GM10248 (cell line): Measurements from ENCODE around the gene DYRK4.

Experiments used
- CTCF ChIA-PET: fragments of 300-600 bp; sonication (Branson Sonifier 250); formaldehyde crosslinking; extraction: SDS; loops from one replicate; lab custom pipeline; 2021; ENCODE audit warnings: antibody characterized with exemption; lab: Yijun Ruan, JAX
- POLR2A ChIA-PET: fragments of 350-650 bp; sonication (Branson Sonifier 250); formaldehyde crosslinking; extraction: SDS; loops from one replicate; lab custom pipeline; 2020; ENCODE audit warnings: antibody characterized with exemption; lab: Yijun Ruan, JAX
- DNase-seq: peaks from one replicate; pipeline ENCODE4 v3.0.0; 2012; ENCODE audit errors: extremely low spot score
- TF ChIP-seq, protein P1 (sequence below): IDR thresholded peaks from 2 replicates; pipeline ENCODE4 v1.5.1; 2012; ENCODE audit warnings: mild to moderate bottlenecking, low read depth; ENCODE audit errors: extremely low read depth, missing control alignments, control extremely low read depth

DYRK4 gene

DNA sequence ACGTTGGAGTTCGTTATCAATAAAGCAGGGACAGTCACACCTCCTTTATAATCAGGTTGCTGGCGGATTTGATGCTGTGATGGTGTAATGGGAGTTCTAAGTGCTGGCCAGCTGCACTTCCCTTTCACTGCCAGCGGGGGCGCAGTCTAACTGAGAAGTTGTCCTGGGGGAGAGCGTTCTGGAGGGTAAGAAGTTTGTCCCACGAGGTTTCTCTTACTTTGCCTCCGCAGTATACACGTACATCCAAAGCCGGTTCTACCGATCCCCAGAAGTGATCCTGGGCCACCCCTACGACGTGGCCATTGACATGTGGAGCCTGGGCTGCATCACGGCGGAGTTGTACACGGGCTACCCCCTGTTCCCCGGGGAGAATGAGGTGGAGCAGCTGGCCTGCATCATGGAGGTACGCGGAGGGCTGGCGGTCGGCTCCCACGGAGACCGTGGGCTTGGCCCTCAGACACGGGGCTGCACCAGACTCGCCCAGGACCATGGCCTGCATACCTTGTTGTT lies 42.7 kb downstream of the DYRK4 start:
- ChIA-PET POLR2A (no interaction called here), CTCF (interaction anchor here (0.6 to 5.4 kb wide), 26 partner anchors 13 to 670 kb away, joined by 3 to 96 read pairs (median 4); partner anchors contain the start of genes AKAP3 and NDUFA9)
- DNase-seq: peak; percentile 86
- TF ChIP-seq, protein P1, sequence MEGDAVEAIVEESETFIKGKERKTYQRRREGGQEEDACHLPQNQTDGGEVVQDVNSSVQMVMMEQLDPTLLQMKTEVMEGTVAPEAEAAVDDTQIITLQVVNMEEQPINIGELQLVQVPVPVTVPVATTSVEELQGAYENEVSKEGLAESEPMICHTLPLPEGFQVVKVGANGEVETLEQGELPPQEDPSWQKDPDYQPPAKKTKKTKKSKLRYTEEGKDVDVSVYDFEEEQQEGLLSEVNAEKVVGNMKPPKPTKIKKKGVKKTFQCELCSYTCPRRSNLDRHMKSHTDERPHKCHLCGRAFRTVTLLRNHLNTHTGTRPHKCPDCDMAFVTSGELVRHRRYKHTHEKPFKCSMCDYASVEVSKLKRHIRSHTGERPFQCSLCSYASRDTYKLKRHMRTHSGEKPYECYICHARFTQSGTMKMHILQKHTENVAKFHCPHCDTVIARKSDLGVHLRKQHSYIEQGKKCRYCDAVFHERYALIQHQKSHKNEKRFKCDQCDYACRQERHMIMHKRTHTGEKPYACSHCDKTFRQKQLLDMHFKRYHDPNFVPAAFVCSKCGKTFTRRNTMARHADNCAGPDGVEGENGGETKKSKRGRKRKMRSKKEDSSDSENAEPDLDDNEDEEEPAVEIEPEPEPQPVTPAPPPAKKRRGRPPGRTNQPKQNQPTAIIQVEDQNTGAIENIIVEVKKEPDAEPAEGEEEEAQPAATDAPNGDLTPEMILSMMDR: peak; percentile 97

DNA sequence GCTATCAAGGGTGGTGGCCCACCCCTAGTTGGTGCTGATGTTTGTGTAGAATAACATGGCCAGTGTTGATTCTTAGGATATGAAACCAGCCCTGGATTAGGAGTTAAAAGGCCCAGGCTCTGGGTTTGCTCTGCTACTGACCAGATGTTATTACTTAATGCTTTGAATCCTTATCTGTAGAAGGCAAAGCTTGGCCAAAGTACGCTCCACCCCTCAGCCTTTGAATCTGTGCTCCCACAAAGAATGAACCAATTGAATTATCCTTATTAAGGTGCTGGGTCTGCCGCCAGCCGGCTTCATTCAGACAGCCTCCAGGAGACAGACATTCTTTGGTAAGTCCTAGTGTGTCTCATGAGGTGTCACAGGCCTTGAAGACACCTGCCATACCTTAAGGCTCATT lies 45.0 kb downstream of the DYRK4 start:
- ChIA-PET POLR2A (no interaction called here), CTCF (no interaction called here)
- DNase-seq: no peak
- TF ChIP-seq, protein P1: no peak

DNA sequence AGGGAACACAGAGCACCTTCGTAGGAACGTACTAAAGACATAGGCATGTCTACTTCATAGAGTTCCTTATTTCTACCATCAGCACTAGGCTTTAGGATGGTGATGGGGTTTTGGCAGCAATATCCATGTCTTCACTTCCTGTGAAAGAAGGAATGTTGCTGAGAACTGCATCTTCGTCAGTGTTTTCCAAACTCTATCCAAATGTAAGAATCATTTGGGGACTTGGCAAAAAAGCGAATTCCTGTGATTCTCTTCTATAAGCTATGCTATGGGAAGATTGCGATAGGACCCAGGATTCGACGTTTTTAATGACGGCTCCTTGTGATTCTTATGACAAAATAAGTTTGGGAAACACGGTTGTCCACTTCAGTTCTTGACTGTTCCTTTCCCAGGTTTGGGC lies 47.1 kb downstream of the DYRK4 start:
- TF ChIP-seq, protein P1: no peak
- CTCF ChIA-PET: no interaction called here
- DNase-seq: no peak
- POLR2A ChIA-PET: no interaction called here

DNA sequence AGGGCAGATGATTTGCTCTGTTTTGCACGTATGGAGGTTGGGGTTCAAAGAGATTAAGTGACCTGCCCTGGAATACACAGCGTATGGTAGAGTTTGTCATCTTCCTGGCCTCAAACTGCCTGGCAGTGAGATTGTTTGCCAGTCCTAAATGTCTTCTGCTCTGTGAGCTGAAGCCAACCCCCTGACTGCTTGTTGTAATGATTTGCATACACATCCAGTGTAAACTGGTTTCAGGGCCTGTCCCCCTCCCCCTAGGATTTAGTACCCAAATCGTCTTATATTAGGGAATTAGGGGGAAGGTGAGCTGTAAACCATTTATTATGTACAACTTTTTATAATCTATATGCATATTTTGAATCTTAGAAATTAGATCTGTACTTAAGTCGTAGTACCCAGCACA lies 48.5 kb downstream of the DYRK4 start:
- ChIA-PET POLR2A (no interaction called here), CTCF (interaction anchor here (1.0 to 1.4 kb wide), 3 partner anchors 11 to 13 kb away, joined by 3 to 4 read pairs (median 3); no protein-coding TSS in a partner anchor)

DNA sequence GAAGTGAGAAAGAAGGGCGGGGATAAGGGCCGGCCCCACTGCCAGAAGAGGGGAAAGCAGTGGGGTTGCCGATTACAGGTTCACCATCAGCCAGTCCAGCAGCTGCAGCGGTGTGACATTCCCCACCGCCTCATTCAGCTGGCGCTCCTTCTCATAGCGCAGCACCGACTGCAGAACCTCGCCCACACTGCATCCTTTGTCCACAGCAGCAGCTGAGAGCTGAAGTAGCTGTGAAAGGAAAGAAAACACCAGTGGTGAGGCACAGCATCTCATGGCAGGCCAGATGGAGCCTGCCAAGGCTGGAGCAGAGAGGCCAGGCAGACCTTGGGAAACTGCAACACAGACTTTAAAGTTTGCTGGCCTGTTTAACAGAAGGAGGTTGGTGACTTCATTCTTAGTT lies 53.7 kb downstream of the DYRK4 start:
- TF ChIP-seq, protein P1: no peak
- CTCF ChIA-PET: interaction anchor here (1.4 to 1.5 kb wide), 2 partner anchors 13 to 15 kb away, joined by 3 to 5 read pairs; no protein-coding TSS in a partner anchor
- DNase-seq: no peak
- POLR2A ChIA-PET: no interaction called here

More for the DNA sequence above, 48.5 kb downstream of the DYRK4 start:
- DNase-seq: no peak
- TF ChIP-seq, protein P1: no peak

DNA sequence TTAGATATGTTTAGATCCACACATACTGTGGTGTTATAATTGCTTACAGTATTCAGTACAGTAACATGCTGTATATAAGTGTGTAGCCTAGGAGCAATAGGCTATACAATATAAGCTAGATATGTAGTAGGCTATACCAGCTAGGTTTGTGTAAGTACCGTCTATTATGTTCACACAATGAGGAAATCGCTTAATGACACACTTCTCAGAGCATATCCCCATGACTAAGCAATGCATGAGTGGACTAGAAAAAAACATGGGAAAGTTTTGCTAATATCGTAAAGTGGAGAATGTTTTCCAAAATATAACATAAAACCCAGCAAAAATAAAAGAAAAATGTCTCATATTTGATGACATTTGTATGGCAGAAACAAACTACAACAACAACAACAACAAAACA lies 59.5 kb downstream of the DYRK4 start:
- TF ChIP-seq, protein P1: no peak
- no peak for DNase-seq
- POLR2A ChIA-PET: no interaction called here
- CTCF ChIA-PET: interaction anchor here (1.3 to 1.5 kb wide), 3 partner anchors 11 to 22 kb away, joined by 3 to 4 read pairs (median 3); no protein-coding TSS in a partner anchor
